IPS-NIHi7 (cell line): ENCODE results near the gene LSR.

ENCODE experiments used
- DNase-seq: peaks from one replicate; pipeline ENCODE4 v3.0.0; 2012; ENCODE audit warnings: mixed read lengths; ENCODE audit errors: extremely low spot score

LSR gene

GRCh38 chr19:35302446-35302845, 53.6 kb downstream of the LSR start:
- no peak for DNase-seq

GRCh38 chr19:35303357-35303915, 54.6 kb downstream of the LSR start:
- no peak for DNase-seq

- DNase-seq: no peak
Measured at GRCh38 chr19:35304036-35304435, 55.2 kb downstream of the LSR start.

GRCh38 chr19:35305181-35305580, 56.4 kb downstream of the LSR start:
- no peak for DNase-seq

- peak; percentile 81 for DNase-seq
Measured at GRCh38 chr19:35306473-35307246, 57.9 kb downstream of the LSR start.

GRCh38 chr19:35307931-35308330, 59.1 kb downstream of the LSR start:
- no peak for DNase-seq

- no peak for DNase-seq
Measured at GRCh38 chr19:35308910-35309309, 60.1 kb downstream of the LSR start.

- DNase-seq: no peak
Measured at GRCh38 chr19:35309481-35310279, 60.9 kb downstream of the LSR start.

- DNase-seq: no peak
Measured at GRCh38 chr19:35310331-35310730, 61.5 kb downstream of the LSR start.

- DNase-seq: no peak
Measured at GRCh38 chr19:35310811-35311465, 62.1 kb downstream of the LSR start.

GRCh38 chr19:35311901-35312665, 63.3 kb downstream of the LSR start:
- DNase-seq: no peak

GRCh38 chr19:35313587-35313986, 64.8 kb downstream of the LSR start:
- DNase-seq: no peak

GRCh38 chr19:35314031-35314430, 65.2 kb downstream of the LSR start:
- no peak for DNase-seq

- DNase-seq: no peak
Measured at GRCh38 chr19:35314858-35315470, 66.2 kb downstream of the LSR start.

- DNase-seq: no peak
Measured at GRCh38 chr19:35315883-35316282, 67.1 kb downstream of the LSR start.

- no peak for DNase-seq
Measured at GRCh38 chr19:35316560-35316959, 67.8 kb downstream of the LSR start.
